NB4 (cell line): ENCODE data around the gene KLF11.

Experiments
- CTCF ChIP-seq: IDR thresholded peaks from one replicate; pipeline ENCODE4 v1.5.1; 2012; ENCODE audit warnings: low read depth, low read length
- MAX ChIP-seq: IDR thresholded peaks from 2 replicates; pipeline ENCODE4 v1.6.1; 2011; ENCODE audit warnings: low read depth, low read length
- POLR2A ChIP-seq: IDR thresholded peaks from 2 replicates; pipeline ENCODE4 v1.6.1; 2011; ENCODE audit warnings: mild to moderate bottlenecking; ENCODE audit not compliant: insufficient read length; ENCODE audit errors: extremely low read depth

- TF ChIP-seq POLR2A (no peak), CTCF (no peak), MAX (no peak)
Observed at GRCh38 chr2:10065773-10066055, 22.4 kb downstream of the KLF11 start.
